C1 segment of cervical spinal cord (tissue), 14 donors: ENCODE measurements around the gene TM4SF4.

ENCODE experiments used
- DNase-seq, 14 donors: peaks; one replicate each; lab custom pipeline; 2025; lab: John Stamatoyannopoulos, UW

TM4SF4 gene

DNA sequence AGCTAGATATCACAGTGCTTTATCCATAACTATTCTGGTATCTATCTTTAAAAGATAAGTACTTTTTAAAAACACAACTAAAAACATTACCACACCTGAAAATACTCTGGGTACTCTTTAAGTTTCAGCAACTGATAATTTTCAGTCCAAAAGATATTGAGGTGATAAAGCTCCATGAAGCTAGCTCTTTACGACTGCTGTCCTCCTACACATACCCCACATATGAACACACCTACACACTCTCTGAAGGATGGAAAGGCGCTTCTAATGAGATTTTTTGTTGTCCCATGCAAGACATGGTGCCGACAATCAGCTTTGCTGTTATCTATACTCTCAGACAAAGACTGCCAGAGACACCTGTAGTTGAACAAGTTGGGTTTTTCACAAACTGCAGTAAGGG is 19.1 kb upstream of the TM4SF4 start:
- DNase-seq: no peak

DNA sequence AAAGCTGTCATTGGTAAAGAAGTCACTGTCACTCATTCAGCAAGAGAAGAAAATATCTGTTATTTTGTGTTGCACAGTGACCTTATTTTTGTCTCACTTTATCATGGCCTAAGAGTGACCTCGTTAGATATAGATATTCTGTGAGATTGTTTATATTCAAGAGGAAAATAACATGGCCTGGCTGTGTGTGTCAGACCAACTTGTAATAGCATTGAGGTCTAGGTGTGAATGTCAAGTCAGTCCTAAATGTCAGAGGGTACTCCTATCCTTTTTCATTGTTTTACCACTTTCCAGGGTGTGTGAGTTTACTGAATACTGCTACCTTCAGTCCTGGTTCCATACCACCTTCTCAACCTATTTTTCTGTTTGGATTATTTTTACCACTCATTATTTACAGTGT is 18.5 kb upstream of the TM4SF4 start:
- DNase-seq: no peak

DNA sequence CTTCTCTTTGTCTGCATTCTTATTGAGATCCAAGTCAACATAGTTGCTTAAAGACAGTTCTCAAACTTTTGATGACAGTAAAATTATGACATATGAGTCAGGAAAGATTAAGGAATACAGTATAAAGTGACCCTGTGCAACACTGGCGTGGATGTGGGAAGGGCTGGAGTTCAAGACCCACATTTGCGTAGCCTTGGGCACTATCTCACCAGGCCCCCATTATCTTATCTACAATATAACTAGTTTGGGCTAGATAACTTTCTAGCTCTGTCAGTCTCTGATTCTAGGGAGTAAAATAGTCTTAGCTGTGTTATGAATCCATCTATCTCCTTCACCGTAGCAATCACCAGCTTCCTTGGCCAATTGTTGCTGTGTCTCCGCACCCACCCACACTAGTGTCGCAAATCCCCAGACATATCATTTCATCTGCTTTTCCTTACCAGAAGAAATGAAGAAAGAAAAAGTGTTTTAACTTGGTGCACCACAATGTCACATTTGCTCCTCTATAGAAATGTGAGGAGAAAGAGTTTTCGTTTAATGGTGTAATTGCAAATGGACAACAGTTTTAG is 14.9 kb upstream of the TM4SF4 start:
- no peak for DNase-seq

DNA sequence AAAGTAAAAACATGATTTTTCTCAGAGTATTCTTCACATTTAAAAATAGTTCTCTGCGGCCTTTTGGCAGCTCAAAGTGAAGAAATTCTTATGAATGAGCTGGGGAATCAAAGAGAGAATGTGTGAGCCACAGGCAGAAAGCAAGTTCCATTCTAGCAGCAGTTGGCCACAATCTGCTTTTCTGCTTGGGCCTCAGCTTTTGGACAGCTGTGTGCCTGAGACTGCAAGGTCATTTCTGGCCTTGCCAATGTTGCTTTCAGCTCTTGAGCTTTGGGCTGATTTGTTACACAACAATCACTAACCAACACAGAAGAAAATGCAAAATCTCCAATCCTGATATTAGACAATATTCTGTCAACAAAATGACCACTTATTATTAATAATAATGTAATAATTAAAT is 14.4 kb upstream of the TM4SF4 start:
- no peak for DNase-seq

DNA sequence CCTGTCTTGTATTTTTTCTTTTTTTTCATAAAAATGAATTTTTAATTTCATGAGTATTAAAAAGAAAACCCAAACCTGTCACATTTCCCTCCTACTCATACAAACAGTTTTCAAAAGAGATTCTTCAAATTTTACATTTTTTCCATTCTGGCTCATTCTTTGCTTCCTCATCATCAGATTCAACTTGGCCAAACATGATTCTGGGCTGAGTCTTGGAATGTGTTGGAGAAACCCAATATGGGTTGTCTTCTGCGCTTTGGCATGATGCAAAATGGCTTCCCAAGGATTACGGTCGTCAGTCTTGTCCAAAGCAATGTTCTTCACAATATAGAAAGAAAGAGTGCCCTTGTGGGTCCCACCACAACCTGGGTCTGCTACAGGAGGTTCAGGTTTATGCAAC is 12.4 kb upstream of the TM4SF4 start:
- DNase-seq: no peak

DNA sequence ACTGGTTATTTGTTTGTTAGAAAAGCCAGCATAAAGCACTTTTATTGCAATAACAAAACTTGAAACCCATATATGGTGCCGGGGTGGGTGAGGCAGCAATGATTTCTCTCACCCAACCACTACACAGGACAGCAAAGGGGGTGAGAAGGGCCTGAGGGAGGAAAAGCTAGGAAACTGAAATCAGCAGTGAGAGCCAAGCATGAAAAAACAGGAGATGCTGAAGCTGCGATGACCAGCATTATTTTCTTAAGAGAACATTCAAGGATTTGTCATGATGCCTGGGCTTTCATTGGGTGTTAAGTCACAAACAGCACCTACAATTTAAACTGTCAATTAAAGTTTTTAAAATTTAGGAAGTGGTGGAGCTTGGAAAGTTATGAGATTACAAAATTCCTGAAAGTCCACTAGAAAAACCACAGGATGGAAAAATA is 11.9 kb upstream of the TM4SF4 start:
- no peak for DNase-seq

DNA sequence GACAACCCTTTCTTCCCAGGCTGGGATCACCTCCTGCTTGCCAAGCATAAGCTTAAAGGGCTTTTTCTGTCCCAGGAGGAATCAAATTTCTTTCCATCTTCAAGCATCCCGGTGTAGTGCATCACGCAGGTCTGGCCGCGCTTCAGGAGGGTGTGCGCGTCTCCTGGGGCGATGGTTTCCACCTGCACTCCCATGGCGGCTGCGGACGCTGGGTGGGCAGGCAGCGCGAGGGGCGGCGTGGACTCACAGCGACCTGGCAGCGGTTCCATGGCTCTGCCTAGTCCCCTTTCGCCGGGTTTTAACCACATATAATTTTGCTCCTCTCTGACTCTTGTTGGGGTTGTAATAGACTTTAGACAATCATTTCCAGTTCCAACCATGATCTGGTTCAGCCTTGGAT is 10.6 kb upstream of the TM4SF4 start:
- DNase-seq: no peak

DNA sequence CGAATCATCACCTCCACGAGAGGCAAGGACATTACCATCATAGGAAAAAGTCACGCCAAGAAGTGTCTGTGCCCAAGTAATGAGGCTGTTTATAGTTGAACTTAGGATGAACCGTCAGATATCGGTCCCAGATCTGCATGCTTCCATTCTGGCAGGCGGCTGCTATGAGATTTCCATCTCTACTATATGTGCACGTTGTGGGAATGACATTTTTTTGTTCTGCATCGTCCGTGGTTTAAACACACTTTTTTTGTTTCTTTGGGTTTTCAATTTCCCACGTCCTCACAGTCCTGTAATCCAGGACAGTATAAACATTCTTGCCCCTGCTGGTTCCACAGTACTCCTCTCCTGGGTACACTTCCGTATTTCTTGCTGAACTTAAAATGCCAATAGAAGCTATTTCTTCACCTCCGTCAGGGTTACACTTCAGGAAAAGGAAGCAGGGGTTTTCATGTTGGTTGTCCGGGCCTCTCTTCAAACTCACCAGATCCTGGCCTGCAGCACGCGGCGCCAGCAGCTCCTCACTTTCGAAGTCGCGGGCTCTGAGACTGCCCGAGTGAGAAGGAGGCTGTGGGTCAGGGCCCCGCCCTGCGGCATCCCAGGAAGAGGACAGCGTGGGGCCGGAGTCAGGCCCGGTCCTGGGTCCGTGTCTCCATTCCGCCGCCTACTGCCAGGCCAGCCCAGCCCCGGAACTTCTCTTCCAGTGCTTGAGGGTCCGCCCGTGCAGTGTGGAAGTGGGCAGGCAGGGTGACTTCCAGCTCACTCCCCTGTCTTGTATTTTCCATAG is 9.8 kb upstream of the TM4SF4 start:
- DNase-seq: no peak

DNA sequence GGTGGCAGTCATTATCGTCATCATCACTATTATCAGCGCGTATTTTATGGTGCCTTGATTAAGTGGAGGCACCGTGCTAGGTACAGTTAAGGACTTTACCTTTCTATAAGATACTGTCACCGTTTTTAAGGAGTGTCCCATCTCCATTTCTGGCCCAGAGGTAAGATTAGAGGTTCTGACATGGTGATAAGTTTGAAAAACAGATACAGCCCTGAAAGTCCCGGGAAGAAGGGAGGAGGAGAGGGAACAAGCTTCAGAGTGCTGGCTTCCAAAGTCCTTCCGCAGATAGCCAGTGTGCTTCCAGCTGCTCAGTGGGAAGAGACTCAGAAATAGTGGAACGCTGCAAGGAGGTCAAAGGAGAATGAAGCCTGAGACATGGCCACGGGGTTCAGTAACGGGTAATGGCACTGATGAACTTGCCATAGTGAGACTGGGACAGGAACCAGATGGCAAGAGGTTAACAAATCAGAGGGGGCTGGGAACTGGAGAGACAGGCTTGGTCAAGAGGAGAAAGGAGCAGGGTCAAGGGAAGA is 9.1 kb upstream of the TM4SF4 start:
- DNase-seq: no peak

DNA sequence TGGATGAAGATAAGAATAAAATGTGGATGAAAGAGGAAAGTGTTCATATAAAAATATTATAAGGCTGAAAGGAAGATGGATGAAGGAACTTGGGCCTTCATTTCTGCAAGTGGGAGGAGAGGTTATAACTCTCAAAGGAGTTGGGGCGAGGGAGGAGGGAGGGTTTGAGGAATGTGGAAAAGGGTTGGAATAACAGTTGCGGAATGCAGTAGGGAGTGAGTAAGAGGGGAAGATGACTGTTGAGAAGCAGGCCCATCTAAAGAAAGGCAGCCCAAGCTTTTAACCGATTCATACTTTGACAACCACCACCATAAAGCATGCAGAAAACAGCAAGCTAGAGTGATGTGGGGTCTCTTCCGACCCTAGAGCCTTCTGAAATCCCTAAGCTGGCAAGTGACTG is 8.3 kb upstream of the TM4SF4 start:
- DNase-seq: no peak

DNA sequence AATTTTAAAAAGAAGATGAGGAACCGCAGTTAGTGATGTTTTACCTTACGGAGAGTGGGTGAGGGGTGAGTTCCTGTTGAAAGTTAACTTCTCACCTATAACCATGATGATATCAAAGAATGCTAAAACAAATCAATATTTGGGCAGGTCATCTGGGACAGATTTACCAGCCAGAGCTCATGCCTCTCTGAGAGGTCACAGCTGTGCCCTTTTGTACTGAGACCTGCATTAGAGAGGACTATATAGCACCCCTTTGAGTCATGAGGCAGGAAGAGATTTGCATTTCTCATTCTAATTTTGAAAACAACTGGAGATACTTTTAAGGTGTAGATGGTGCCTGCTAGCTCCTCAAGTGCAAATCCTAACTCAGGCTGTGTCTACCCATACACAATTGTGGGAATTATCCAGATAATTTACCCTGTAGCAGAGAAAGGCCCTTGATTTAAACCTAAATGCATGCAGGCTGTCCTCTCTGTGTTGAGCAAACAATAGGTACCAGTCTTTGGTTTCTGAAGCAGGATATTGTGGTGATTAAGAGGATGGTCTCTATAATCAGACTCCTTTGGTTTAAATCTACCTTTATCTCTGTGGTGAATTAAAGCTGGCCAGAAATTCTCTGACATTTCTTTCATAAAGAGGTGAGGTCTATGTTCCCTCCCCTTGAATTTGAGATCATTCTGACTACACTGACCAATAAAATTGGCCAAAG is 5.8 kb upstream of the TM4SF4 start:
- DNase-seq: no peak

DNA sequence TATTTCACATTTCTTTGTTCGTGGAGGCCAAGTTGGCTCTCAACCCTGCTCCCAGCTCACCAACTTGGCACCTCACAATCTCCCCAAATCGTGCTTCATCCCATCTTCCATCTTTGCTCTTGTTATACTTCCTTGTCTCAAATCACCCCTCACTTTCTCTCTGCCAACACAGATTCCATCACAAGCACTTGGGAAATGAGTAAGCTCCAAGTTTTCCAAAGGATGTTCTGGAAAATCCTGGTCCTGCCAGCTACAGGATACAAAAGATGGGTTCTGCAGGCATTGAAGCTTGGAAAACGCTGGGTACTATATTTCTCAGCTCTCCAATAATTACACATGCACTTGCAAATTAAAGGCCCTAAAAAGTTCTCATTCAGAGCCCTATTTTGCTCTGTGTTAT is 4.1 kb upstream of the TM4SF4 start:
- DNase-seq: no peak

DNA sequence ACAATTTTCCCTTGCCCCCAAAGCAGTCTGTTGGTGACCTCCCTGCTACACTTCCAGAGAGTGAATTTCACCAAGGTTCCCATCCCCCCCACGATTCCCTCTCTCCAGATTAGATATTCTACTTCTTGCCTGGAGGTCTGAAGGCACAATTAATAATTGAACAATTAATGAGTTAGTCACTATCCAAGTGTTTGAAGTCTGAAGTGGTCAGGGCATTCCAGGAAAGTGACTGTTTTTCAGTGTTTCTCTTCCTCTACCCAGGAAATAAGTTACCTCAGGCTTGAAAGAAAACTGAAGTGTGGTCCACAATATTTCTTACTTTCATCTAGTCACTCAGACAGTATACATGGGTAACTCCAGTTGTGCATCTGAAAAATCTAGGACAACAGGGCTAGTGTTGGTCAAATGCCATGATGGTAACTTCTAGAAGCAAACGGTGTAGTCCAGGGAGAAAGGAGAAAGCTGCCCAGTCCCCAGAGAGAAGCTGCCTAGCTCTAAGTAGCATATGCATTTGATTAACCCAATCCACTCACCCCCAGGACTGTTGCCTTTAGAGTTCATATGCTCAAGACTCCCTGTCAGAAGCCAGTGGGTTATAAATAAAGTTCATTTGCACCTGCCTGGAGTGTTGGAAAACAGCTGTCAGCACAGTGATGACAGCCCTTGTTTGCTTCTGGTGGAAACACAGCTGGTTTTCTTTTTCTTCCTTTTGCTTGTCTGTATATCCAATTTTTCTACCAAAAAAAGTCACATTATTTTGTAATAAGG is 2.3 kb upstream of the TM4SF4 start:
- no peak for DNase-seq

DNA sequence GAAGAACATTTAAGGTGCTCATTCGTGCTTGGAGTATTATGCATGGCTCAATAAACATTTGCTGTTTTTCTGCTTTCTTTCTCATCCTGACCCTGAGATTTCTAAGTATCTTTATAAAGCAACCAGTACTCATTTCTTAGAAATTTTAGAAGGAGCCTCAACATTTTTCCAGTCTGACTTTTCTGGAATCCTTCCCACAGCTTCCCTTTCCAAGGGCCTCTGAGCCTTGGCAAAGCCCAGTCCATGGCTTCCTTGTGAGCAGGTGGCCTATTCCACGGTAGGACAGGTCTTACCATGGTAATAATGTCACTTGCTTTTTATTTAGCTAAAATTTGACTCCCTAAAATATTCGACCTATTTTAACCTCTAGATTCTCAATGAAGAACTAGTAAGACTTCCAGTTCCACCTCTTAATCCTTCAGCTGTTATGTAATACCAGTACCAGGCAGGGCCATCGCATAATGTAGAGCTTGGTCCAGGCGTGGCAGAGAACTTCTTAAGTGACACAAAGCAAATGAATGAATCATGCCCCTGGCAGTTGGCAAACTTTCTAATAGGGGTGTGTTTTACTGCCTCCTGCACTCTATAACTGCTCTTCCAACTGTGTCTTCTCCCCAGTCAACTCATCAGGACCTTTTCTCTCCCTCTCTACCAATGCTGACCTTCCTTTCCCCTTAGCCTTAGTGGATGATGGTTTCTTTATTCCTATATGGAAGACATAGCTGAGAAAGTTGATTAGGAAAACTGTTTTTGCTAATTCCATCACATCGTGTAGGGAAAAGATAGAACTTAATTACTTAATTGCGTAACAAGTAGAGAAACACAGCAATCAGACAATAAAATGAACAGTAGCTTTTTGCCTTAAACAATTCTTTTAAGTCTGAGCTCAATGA is 894 bp upstream of the TM4SF4 start:
- no peak for DNase-seq

DNA sequence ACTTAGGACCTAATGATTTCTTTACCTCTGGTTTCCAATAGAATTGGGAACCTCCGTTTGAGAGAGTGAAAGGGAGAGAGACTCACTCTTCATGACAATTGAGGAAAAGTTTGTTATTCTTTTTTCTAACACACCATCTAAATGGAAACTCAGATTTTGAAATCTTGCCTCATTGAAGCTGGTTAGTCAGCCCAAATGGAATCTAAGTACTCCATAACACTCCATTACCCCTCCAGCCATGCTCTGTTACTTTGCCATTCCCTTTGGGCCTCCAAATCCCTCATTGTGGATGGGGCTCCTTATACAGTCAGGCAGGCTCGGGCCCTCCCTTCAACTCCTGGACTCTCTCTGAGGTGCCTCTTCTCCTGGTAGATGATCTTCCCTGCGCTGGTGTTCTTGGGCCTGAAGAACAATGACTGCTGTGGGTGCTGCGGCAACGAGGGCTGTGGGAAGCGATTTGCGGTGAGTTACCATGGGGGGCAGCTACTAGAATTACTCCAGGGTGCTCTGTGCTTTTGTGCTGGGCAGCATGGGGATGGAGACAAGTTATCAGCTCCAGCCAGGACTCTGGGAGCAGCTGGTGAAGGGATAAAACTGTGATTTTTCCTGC is 1.1 kb downstream of the TM4SF4 start:
- no peak for DNase-seq

DNA sequence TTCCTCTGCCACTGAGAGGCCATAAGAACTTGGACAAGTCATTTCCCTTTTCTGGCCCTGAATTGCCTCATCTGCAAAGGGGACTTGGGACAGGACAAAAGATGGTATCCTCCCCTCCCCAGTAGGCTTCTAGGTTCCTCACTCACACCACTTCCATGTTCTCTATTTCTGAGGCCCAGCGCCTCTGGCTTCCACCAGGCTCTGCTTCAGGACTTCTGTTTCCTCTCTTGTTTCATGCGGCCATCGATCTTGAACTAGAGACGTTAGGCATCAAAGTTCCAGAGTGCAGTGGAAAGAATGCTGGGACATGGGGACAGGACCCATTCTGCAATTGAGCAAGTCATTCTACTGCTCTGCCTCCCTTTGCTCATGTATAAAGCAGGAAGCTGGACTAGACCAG is 1.7 kb downstream of the TM4SF4 start:
- no peak for DNase-seq

DNA sequence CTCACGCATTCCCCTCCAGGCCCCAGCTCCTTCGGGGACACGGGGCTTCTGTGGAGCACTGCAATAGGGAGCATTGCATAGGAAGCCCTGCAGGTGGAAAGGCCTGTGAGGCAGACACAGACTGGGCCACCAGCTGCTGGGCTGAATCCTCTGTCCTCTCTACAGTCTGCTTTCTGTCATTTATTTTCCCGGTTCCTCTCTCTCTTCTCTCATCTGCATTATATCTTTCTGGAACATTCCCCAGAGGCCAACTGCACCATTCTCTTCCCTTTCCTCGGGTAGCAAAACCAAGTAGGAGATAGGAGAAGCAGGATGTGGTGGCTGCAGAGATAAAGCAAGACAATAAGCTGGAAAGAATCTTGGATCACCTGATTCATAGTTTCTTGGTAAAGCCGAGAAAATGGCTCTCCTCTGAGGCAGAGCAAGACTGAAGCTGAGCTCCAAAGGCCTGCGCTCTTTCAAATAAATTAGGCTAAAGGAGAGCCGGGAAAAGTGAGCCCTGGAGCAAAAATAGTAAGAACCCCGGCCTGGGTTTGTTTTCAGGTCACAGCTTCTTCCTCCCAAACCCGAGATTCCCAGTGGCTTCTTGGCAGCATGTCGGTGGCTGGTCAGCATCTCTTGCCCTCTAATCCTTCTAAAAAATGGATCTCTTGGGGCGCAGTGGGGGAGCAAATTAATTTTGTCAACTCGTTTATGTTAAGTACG is 5.3 kb downstream of the TM4SF4 start:
- DNase-seq: no peak

DNA sequence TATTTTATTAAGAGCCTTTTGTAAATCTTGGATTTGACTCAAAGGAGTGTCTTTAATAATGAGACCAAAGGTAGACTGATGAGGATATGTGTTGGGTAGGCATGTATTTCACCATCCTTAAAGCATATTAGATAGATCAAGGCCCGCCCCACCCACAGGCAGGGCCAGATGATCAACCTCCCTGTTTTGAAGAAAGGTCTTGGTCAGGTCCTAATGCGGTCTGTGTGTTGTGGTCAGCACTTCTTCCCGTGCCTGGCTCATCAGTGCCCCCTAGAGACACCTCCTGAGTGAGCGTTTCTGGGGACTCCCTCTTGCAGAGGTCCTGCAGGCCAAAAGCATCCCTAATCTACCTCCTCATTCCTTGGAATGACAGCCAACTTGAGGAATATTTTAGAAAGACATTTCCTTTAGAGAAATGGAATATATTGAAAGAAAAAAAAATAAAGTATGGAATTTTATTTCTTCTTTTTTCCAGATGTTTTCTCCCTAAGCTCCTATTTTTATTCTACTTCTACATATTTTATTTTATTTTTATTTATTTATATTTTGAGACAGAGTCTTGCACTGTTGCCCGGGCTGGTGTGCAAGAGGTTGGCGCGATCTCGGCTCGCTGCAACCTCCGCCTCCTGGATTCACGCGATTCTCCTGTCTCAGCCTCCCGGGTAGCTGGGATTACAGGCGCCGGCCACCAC is 6.0 kb downstream of the TM4SF4 start:
- DNase-seq: peak in 9 of 14 donors; percentile 2 to 61 (median 31)

DNA sequence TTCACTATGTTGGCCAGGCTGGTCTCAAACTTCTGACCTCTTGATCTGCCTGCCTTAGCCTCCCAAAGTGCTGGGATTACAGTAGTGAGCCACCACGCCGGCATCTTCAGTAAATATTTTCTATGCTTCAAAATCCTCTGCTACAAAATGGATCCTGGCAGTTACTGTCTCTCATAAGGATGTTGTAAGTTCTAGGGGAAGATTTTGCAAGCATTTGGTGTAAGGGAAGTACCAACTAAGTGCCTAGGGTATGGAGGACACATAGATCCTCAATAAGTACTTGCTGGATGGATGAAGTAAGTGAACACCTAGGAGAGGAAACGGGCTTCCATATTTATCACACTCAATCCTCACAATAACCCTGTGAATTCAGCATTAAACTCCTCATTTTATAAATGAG is 6.6 kb downstream of the TM4SF4 start:
- DNase-seq: no peak
